Endothelial cell of umbilical vein (primary cell): ENCODE measurements around the gene CPPED1. TPM values are rescaled to one million over a fixed set of nuclear protein-coding genes. Genes with fewer than 3 reads are reported as not detected.

Experiments
- BruUV-seq: library from RNA; stranded (reverse); fragments of 400-500 nt; replicated peaks from 2 replicates; lab custom pipeline; 2021; lab: Mats Ljungman, UMichigan
- CTCF ChIA-PET: fragments of 300-600, 350-600 bp; sonication (Branson Sonifier 250); formaldehyde crosslinking; loops from one replicate; lab custom pipeline; 2021; ENCODE audit warnings: antibody characterized with exemption, inconsistent platforms; lab: Charles Lee
- POLR2A ChIA-PET: fragments of 300-600, 350-600 bp; sonication (Branson Sonifier 250); formaldehyde crosslinking; loops from one replicate; lab custom pipeline; 2021; ENCODE audit warnings: antibody characterized with exemption, inconsistent platforms; lab: Charles Lee
- DNase-seq: peaks from one replicate; pipeline ENCODE4 v3.0.0-alpha.2; 2011; ENCODE audit warnings: low read depth, low spot score
- FAIRE-seq: peaks from 2 replicates; lab custom pipeline; 2011; peaks lifted over from hg19 to GRCh38; lab: Jason Lieb, UNC
- H2AFZ ChIP-seq: 2 replicates; pipeline ENCODE4 v1.6.0; 2012; ENCODE audit warnings: low read depth, low read length, control low read depth, inconsistent platforms
- H3K27ac ChIP-seq: 2 replicates; pipeline ENCODE4 v1.5.1; 2011; ENCODE audit warnings: low read depth, mild to moderate bottlenecking, control low read depth, low read length, moderate library complexity; ENCODE audit not compliant: insufficient read depth
- H3K27me3 ChIP-seq, 2 experiments: 2 replicates each; pipeline versions ENCODE4 v1.6.0 to v1.6.1; 2011; ENCODE audit warnings: low read length in 2 of 2, mixed read lengths in 1 of 2; ENCODE audit not compliant: control insufficient read depth in 2 of 2, insufficient read depth in 2 of 2
- H3K36me3 ChIP-seq, 2 experiments: 2 replicates in 1 of 2; 3 replicates in 1 of 2; pipeline ENCODE4 v1.5.1; 2011; ENCODE audit warnings: low read length in 2 of 2, mild to moderate bottlenecking in 1 of 2, moderate library complexity in 1 of 2; ENCODE audit not compliant: control insufficient read depth in 2 of 2, insufficient read depth in 2 of 2; ENCODE audit errors: extremely low read depth in 1 of 2
- H3K4me1 ChIP-seq: 3 replicates; pipeline ENCODE4 v1.5.1; 2011; ENCODE audit warnings: mild to moderate bottlenecking, low read length; ENCODE audit not compliant: control insufficient read depth, insufficient read depth; ENCODE audit errors: extremely low read depth
- H3K4me2 ChIP-seq: 2 replicates; pipeline ENCODE4 v1.6.1; 2011; ENCODE audit warnings: low read length, control low read depth, mixed read lengths; ENCODE audit not compliant: insufficient read depth
- H3K4me3 ChIP-seq, 3 experiments: fragments of 200-600 bp in 1 of 3; sonication (generic), shearing (Covaris generic) in 1 of 3; replicated peaks in 1 of 3; 2 replicates each; pipeline ENCODE4 v1.5.1; 2011 to 2016; ENCODE audit warnings: control low read depth in 3 of 3, low read length in 3 of 3, mild to moderate bottlenecking in 2 of 3, inconsistent platforms in 1 of 3, low read depth in 1 of 3, moderate library complexity in 1 of 3; ENCODE audit not compliant: insufficient read depth in 1 of 3
- H3K79me2 ChIP-seq: 2 replicates; pipeline ENCODE4 v1.6.0; 2012; ENCODE audit warnings: low read length, inconsistent platforms; ENCODE audit not compliant: control insufficient read depth, insufficient read depth
- H3K9ac ChIP-seq: replicated peaks from 2 replicates; pipeline ENCODE3; 2011; ENCODE audit warnings: low read length, control low read depth; ENCODE audit not compliant: insufficient read depth; ENCODE audit errors: extremely low read depth
- H3K9me1 ChIP-seq: replicated peaks from 3 replicates; pipeline ENCODE4 v1.6.0; 2011; ENCODE audit warnings: mild to moderate bottlenecking, low read length; ENCODE audit not compliant: control insufficient read depth, insufficient read depth; ENCODE audit errors: extremely low read depth
- H3K9me3 ChIP-seq: replicated peaks from 2 replicates; pipeline ENCODE4 v1.5.1; 2012; ENCODE audit warnings: low read length, inconsistent platforms; ENCODE audit not compliant: control insufficient read depth, insufficient read depth
- H4K20me1 ChIP-seq: replicated peaks from 2 replicates; pipeline ENCODE3; 2011; ENCODE audit warnings: mild to moderate bottlenecking, low read length; ENCODE audit not compliant: control insufficient read depth, insufficient read depth; ENCODE audit errors: extremely low read depth
- EZH2 ChIP-seq: IDR thresholded peaks from 2 replicates; pipeline ENCODE4 v1.6.1; 2012; ENCODE audit warnings: borderline replicate concordance, low read depth, mild to moderate bottlenecking, moderate library complexity, low read length, inconsistent platforms; ENCODE audit not compliant: severe bottlenecking
- FOS ChIP-seq: IDR thresholded peaks from 2 replicates; pipeline ENCODE4 v1.6.1; 2011; ENCODE audit warnings: mild to moderate bottlenecking, low read length, moderate library complexity, borderline replicate concordance; ENCODE audit not compliant: insufficient read depth
- GATA2 ChIP-seq: IDR thresholded peaks from 2 replicates; pipeline ENCODE4 v1.7.0; 2011; ENCODE audit warnings: low read depth, mild to moderate bottlenecking, moderate library complexity, mixed read lengths, low read length; ENCODE audit not compliant: insufficient read length, insufficient read depth
- JUN ChIP-seq: IDR thresholded peaks from 2 replicates; pipeline ENCODE4 v1.6.1; 2011; ENCODE audit warnings: borderline replicate concordance, low read depth; ENCODE audit not compliant: insufficient read length, insufficient read depth
- MYC ChIP-seq: IDR thresholded peaks from one replicate; pipeline ENCODE4 v1.6.1; 2011; ENCODE audit warnings: mild to moderate bottlenecking, low read depth, low read length
- POLR2AphosphoS5 ChIP-seq: IDR thresholded peaks from 2 replicates; pipeline ENCODE4 v1.6.1; 2012; ENCODE audit warnings: low read depth, mild to moderate bottlenecking, control low read depth, low read length, moderate library complexity; ENCODE audit not compliant: insufficient read depth
- dilution Hi-C: fragments of 300-500 bp; cut with MboI; formaldehyde crosslinking; loops from one replicate; pipeline ENCODE4 v1.15.0; 2019; ENCODE audit warnings: low sequenced_read_pairs; ENCODE audit not compliant: extremely low pct_ligation_motif_present
- intact Hi-C: fragments of 100-400 bp; cut with micrococcal nuclease; formaldehyde crosslinking; loops from one replicate; pipeline ENCODE4 v1.10.0; 2022
- polyA plus RNA-seq, 4 experiments: library from polyadenylated mRNA; depleted of rRNA in 3 of 4; stranded (reverse) in 3 of 4; unstranded in 1 of 4; fragments of >200 nt; gene quantifications; 2 replicates each; pipeline versions ENCODE4 v1.2.1 to v1.2.3, GENCODE V29; 2011 to 2012; ENCODE audit warnings: missing spikeins in 1 of 4
- total RNA-seq: library from RNA; stranded (reverse); gene quantifications from 2 replicates; pipeline ENCODE4 v1.2.3, GENCODE V29; 2021
- TF ChIP-seq, protein P1 (sequence below): IDR thresholded peaks from 2 replicates; pipeline ENCODE4 v1.6.1; 2011; ENCODE audit not compliant: insufficient read depth, insufficient read length
- TF ChIP-seq, protein P2 (sequence below), 2 donors: IDR thresholded peaks; 1 replicate in 1 of 2; 2 replicates in 1 of 2; pipeline ENCODE4 v1.5.1; 2011; ENCODE audit warnings: low read length in 2 of 2, mild to moderate bottlenecking in 2 of 2, moderate library complexity in 2 of 2, control low read depth in 1 of 2, inconsistent platforms in 1 of 2, low read depth in 1 of 2; ENCODE audit not compliant: insufficient read depth in 1 of 2; ENCODE audit errors: extremely low read depth in 1 of 2

Gene CPPED1
- total and polyA plus RNA-seq, 2 donors (not counting 3 experiments of a cell fraction or from before 2014, with no cell fraction given) = 27.9 to 59.3 TPM

DNA sequence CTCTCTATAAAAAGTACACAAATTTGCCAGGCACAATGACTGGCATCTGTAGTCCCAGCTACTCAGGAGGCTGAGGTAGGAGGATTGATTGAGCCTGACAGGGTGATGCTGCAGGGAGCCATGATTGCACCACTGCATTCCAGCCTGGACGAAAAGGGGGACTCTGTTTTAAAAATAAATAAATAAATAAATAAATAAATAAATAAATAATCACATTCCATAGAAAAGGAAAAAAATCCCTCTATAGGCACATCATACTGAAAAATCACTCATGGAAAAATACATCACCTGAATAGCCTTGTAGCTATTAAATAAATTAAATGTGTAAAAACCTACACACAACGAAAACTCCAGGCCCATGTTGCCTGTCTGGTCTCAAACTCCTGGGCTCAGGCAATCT is 56.4 kb downstream of the CPPED1 start:
- TF ChIP-seq, protein P1, sequence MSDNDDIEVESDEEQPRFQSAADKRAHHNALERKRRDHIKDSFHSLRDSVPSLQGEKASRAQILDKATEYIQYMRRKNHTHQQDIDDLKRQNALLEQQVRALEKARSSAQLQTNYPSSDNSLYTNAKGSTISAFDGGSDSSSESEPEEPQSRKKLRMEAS = no peak
- TF ChIP-seq FOS (no peak), GATA2 (no peak), EZH2 (no peak), MYC (no peak), JUN (no peak), POLR2AphosphoS5 (no peak)
- TF ChIP-seq, protein P2, sequence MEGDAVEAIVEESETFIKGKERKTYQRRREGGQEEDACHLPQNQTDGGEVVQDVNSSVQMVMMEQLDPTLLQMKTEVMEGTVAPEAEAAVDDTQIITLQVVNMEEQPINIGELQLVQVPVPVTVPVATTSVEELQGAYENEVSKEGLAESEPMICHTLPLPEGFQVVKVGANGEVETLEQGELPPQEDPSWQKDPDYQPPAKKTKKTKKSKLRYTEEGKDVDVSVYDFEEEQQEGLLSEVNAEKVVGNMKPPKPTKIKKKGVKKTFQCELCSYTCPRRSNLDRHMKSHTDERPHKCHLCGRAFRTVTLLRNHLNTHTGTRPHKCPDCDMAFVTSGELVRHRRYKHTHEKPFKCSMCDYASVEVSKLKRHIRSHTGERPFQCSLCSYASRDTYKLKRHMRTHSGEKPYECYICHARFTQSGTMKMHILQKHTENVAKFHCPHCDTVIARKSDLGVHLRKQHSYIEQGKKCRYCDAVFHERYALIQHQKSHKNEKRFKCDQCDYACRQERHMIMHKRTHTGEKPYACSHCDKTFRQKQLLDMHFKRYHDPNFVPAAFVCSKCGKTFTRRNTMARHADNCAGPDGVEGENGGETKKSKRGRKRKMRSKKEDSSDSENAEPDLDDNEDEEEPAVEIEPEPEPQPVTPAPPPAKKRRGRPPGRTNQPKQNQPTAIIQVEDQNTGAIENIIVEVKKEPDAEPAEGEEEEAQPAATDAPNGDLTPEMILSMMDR (IDR thresholded peaks at IDR 0.05; ENCODE audit: extremely low read depth in 1 of 2, insufficient read depth in 1 of 2, low read depth in 1 of 2, low read length in 2 of 2) = no peak
- FAIRE-seq = no peak
- no peaks in the 10 kb centered on the region for H3K79me2 ChIP-seq
- H2AFZ ChIP-seq = no peak overlapping the region
- intact Hi-C loops (no loop called here), dilution Hi-C loops (no loop called here)
- H3K27me3 ChIP-seq = no peaks in the 10 kb centered on the region
- no peak overlapping the region for H3K9ac ChIP-seq
- H3K9me1 ChIP-seq = no peaks in the 10 kb centered on the region
- no peaks in the 10 kb centered on the region for H3K9me3 ChIP-seq
- H3K4me2 ChIP-seq = no peak overlapping the region
- no peaks in the 10 kb centered on the region for H3K4me1 ChIP-seq
- no peaks in the 10 kb centered on the region for H4K20me1 ChIP-seq
- H3K27ac ChIP-seq = no peak overlapping the region
- DNase-seq = no peak
- ChIA-PET CTCF (interaction anchor here (1.5 kb wide), 1 partner anchor 8 kb away, joined by 3 read pairs; no protein-coding TSS in a partner anchor), POLR2A (no interaction called here)
- BruUV-seq = no TSS peak
- H3K36me3 ChIP-seq = peaks cover 0 to 2% of the 10 kb centered on the region in 2 experiments
- no peak overlapping the region for H3K4me3 ChIP-seq
